Erythroblast (primary cell): ENCODE measurements around the gene AGT.

ENCODE experiments used
- GATA1 ChIP-seq: IDR thresholded peaks from 2 replicates; pipeline ENCODE4 v1.6.1; 2011; ENCODE audit warnings: low read depth, mild to moderate bottlenecking, control low read depth, low read length, moderate library complexity
- POLR2A ChIP-seq: IDR thresholded peaks from 2 replicates; pipeline ENCODE4 v1.6.1; 2011; ENCODE audit warnings: mild to moderate bottlenecking, low read length

GRCh38 chr1:230699716-230700115, 14.2 kb downstream of the AGT start:
- TF ChIP-seq POLR2A (no peak), GATA1 (no peak)
